ENCODE data around the gene NAPA.

DNA sequence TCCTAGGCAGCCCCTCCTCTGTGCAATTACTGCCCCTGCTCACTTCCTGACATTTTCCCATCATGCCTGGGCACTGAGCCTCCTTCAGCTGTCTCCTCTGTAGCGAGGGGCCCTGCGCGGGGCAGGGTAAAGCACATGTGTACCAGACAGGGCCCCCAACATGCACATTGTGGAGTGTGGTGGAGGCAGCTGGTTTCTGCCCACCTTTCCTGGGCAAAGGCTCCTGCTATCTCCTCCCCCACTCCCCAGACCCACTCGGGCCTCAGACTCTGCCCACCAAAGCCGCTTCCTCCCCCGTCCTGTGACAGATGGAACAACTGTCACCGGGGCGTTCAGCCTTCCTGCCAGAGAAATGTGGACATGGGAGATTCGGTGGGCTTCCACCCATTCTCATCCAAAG is 28.0 kb downstream of the NAPA start:
- TF ChIP-seq, protein P1, sequence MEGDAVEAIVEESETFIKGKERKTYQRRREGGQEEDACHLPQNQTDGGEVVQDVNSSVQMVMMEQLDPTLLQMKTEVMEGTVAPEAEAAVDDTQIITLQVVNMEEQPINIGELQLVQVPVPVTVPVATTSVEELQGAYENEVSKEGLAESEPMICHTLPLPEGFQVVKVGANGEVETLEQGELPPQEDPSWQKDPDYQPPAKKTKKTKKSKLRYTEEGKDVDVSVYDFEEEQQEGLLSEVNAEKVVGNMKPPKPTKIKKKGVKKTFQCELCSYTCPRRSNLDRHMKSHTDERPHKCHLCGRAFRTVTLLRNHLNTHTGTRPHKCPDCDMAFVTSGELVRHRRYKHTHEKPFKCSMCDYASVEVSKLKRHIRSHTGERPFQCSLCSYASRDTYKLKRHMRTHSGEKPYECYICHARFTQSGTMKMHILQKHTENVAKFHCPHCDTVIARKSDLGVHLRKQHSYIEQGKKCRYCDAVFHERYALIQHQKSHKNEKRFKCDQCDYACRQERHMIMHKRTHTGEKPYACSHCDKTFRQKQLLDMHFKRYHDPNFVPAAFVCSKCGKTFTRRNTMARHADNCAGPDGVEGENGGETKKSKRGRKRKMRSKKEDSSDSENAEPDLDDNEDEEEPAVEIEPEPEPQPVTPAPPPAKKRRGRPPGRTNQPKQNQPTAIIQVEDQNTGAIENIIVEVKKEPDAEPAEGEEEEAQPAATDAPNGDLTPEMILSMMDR (IDR thresholded peaks at IDR 0.05): no peak
- TF ChIP-seq POLR2A (IDR thresholded peaks at IDR 0.05): no peak

All from uterus (tissue), 2 donors.